H1 (cell line): ENCODE data around the gene OXA1L. TPM values are rescaled to one million over a fixed set of nuclear protein-coding genes. Genes with fewer than 3 reads are reported as not detected.

Source experiments
- CTCF ChIA-PET: fragments of 300-600 bp; sonication (Branson Sonifier 250); formaldehyde crosslinking; loops from one replicate; lab custom pipeline; 2021; ENCODE audit not compliant: partially characterized antibody; lab: Charles Lee
- POLR2A ChIA-PET: fragments of 300-600 bp; sonication (Branson Sonifier 250); formaldehyde crosslinking; loops from one replicate; lab custom pipeline; 2021; ENCODE audit warnings: inconsistent platforms; ENCODE audit not compliant: partially characterized antibody; lab: Charles Lee
- DNase-seq, 2 experiments: peaks; one replicate each; pipeline versions ENCODE4 v3.0.0 to v3.0.0-alpha.2; 2010 to 2022; ENCODE audit warnings: low spot score in 2 of 2, low read depth in 1 of 2, mixed read lengths in 1 of 2
- FAIRE-seq: peaks from 2 replicates; lab custom pipeline; 2011; peaks lifted over from hg19 to GRCh38; lab: Jason Lieb, UNC
- H2AFZ ChIP-seq: 2 replicates; pipeline ENCODE4 v1.8.1; 2012; ENCODE audit warnings: low read length, inconsistent platforms
- H2AK5ac ChIP-seq: 2 replicates; pipeline ENCODE4 v1.6.1; 2013; ENCODE audit warnings: low read depth, low read length
- H2BK120ac ChIP-seq: replicated peaks from 2 replicates; pipeline ENCODE3; 2013; ENCODE audit warnings: low read depth, low read length, inconsistent platforms
- H2BK12ac ChIP-seq: 2 replicates; pipeline ENCODE4 v1.6.1; 2013; ENCODE audit warnings: low read depth, low read length
- H2BK15ac ChIP-seq: 2 replicates; pipeline ENCODE4 v1.6.1; 2013; ENCODE audit warnings: low read length
- H2BK20ac ChIP-seq: 2 replicates; pipeline ENCODE4 v1.6.1; 2013; ENCODE audit warnings: low read length
- H2BK5ac ChIP-seq: 2 replicates; pipeline ENCODE4 v1.6.1; 2013; ENCODE audit warnings: low read depth, low read length
- H3K14ac ChIP-seq: 2 replicates; pipeline ENCODE4 v1.6.1; 2013; ENCODE audit warnings: inconsistent platforms; ENCODE audit not compliant: insufficient read length
- H3K18ac ChIP-seq: 2 replicates; pipeline ENCODE4 v1.6.1; 2013; ENCODE audit warnings: low read length; ENCODE audit errors: extremely low read depth
- H3K23ac ChIP-seq: 2 replicates; pipeline ENCODE4 v1.6.1; 2013; ENCODE audit warnings: inconsistent platforms; ENCODE audit not compliant: insufficient read length
- H3K23me2 ChIP-seq: 2 replicates; pipeline ENCODE4 v1.6.1; 2013; ENCODE audit warnings: low read depth, low read length
- H3K27ac ChIP-seq: 2 replicates; pipeline ENCODE4 v1.6.1; 2011; ENCODE audit warnings: low read depth, low read length, inconsistent platforms
- H3K27me3 ChIP-seq, 4 experiments: replicated peaks in 1 of 4; 1 replicate in 1 of 4; 2 replicates in 3 of 4; pipeline versions ENCODE4 v1.6.1 to v1.8.1; 2011 to 2013; ENCODE audit warnings: low read length in 3 of 4, mild to moderate bottlenecking in 3 of 4, inconsistent platforms in 2 of 4, mixed read lengths in 2 of 4, moderate library complexity in 1 of 4; ENCODE audit not compliant: control insufficient read depth in 3 of 4, insufficient read depth in 3 of 4; ENCODE audit errors: extremely low read depth in 1 of 4
- H3K36me3 ChIP-seq, 4 experiments: 2 replicates each; pipeline versions ENCODE4 v1.6.1 to v1.8.1; 2011 to 2013; ENCODE audit warnings: mild to moderate bottlenecking in 4 of 4, low read length in 3 of 4, moderate library complexity in 2 of 4, control low read depth in 1 of 4, inconsistent platforms in 1 of 4; ENCODE audit not compliant: insufficient read depth in 4 of 4, control insufficient read depth in 2 of 4
- H3K4ac ChIP-seq: replicated peaks from 2 replicates; pipeline ENCODE3; 2013; ENCODE audit warnings: low read length, low read depth, mixed read lengths, inconsistent platforms; ENCODE audit not compliant: insufficient read length
- H3K4me1 ChIP-seq, 4 experiments: replicated peaks in 1 of 4; 1 replicate in 1 of 4; 2 replicates in 3 of 4; pipeline versions ENCODE4 v1.6.1 to v1.8.1; 2011 to 2013; ENCODE audit warnings: low read length in 3 of 4, inconsistent platforms in 2 of 4, mixed read lengths in 1 of 4; ENCODE audit not compliant: insufficient read depth in 4 of 4, control insufficient read depth in 3 of 4
- H3K4me2 ChIP-seq, 2 experiments: 2 replicates each; pipeline versions ENCODE4 v1.6.1 to v1.8.1; 2011 to 2013; ENCODE audit warnings: low read depth in 2 of 2, low read length in 2 of 2, control low read depth in 1 of 2, inconsistent platforms in 1 of 2, mild to moderate bottlenecking in 1 of 2; ENCODE audit not compliant: insufficient read depth in 1 of 2
- H3K4me3 ChIP-seq, 4 experiments: fragments of 200-600, 300-600 bp in 1 of 4; sonication (generic), shearing (Covaris generic), sonication (Bioruptor Twin) in 1 of 4; 2 replicates each; pipeline versions ENCODE4 v1.5.1 to v1.8.1; 2011 to 2016; ENCODE audit warnings: low read length in 4 of 4, low read depth in 3 of 4, control low read depth in 2 of 4, inconsistent platforms in 2 of 4, mild to moderate bottlenecking in 2 of 4, mixed read lengths in 1 of 4, moderate library complexity in 1 of 4; ENCODE audit not compliant: insufficient read depth in 2 of 4; ENCODE audit errors: extremely low read depth in 1 of 4
- H3K56ac ChIP-seq: replicated peaks from 2 replicates; pipeline ENCODE3; 2013; ENCODE audit warnings: low read depth, mild to moderate bottlenecking, mixed read lengths, low read length, inconsistent platforms; ENCODE audit not compliant: insufficient read length
- H3K79me1 ChIP-seq: 2 replicates; pipeline ENCODE4 v1.6.1; 2013; ENCODE audit warnings: low read depth, low read length, control low read depth
- H3K79me2 ChIP-seq, 2 experiments: 2 replicates each; pipeline versions ENCODE4 v1.6.1 to v1.8.1; 2012 to 2013; ENCODE audit warnings: low read length in 2 of 2, mild to moderate bottlenecking in 2 of 2, inconsistent platforms in 1 of 2; ENCODE audit not compliant: insufficient read depth in 2 of 2, control insufficient read depth in 1 of 2
- H3K9ac ChIP-seq, 4 experiments: replicated peaks in 1 of 4; 1 replicate in 1 of 4; 2 replicates in 3 of 4; pipeline versions ENCODE4 v1.6.1 to v1.8.1; 2011 to 2013; ENCODE audit warnings: low read depth in 3 of 4, low read length in 3 of 4, control low read depth in 2 of 4, mild to moderate bottlenecking in 2 of 4, moderate library complexity in 2 of 4, inconsistent platforms in 1 of 4; ENCODE audit errors: extremely low read depth in 1 of 4
- H3K9me3 ChIP-seq, 2 experiments: 2 replicates each; pipeline versions ENCODE4 v1.6.1 to v1.8.1; 2012 to 2013; ENCODE audit warnings: mild to moderate bottlenecking in 2 of 2, moderate library complexity in 2 of 2, control low read depth in 1 of 2, inconsistent platforms in 1 of 2, low read depth in 1 of 2, low read length in 1 of 2, mixed read lengths in 1 of 2; ENCODE audit not compliant: insufficient read depth in 2 of 2
- H4K20me1 ChIP-seq, 2 experiments: replicated peaks in 1 of 2; 2 replicates each; pipeline versions ENCODE3 to v1.8.1; 2011 to 2013; ENCODE audit warnings: inconsistent platforms in 2 of 2, low read length in 2 of 2, mild to moderate bottlenecking in 1 of 2; ENCODE audit not compliant: insufficient read depth in 2 of 2, control insufficient read depth in 1 of 2
- H4K5ac ChIP-seq: 2 replicates; pipeline ENCODE4 v1.6.1; 2013; ENCODE audit warnings: low read length, low read depth, mixed read lengths, inconsistent platforms; ENCODE audit not compliant: insufficient read length
- H4K8ac ChIP-seq: 2 replicates; pipeline ENCODE4 v1.8.0; 2013; ENCODE audit warnings: mild to moderate bottlenecking, moderate library complexity, low read length, inconsistent platforms; ENCODE audit not compliant: insufficient read depth; ENCODE audit errors: extremely low read depth
- H4K91ac ChIP-seq: replicated peaks from 2 replicates; pipeline ENCODE3; 2013; ENCODE audit warnings: low read length, mixed read lengths, inconsistent platforms; ENCODE audit not compliant: insufficient read length
- BCL11A ChIP-seq, 2 experiments: IDR thresholded peaks; one replicate each; pipeline ENCODE4 v1.6.1; 2011; ENCODE audit warnings: low read depth in 2 of 2, low read length in 2 of 2, mild to moderate bottlenecking in 2 of 2
- RNF2 ChIP-seq: fragments of 200-900, 300-1000 bp; sonication (generic); IDR thresholded peaks from 2 replicates; pipeline ENCODE4 v1.7.1; 2016; ENCODE audit warnings: borderline replicate concordance, low read depth, mild to moderate bottlenecking, antibody characterized with exemption, low read length; ENCODE audit not compliant: poor library complexity, severe bottlenecking; ENCODE audit errors: missing control alignments
- SAP30 ChIP-seq: fragments of 300-600 bp; sonication (generic); IDR thresholded peaks from 2 replicates; pipeline ENCODE4 v1.7.1; 2012; ENCODE audit warnings: low read length, moderate library complexity, mild to moderate bottlenecking, inconsistent platforms; ENCODE audit not compliant: insufficient read depth, insufficient replicate concordance
- SP1 ChIP-seq: IDR thresholded peaks from 2 replicates; pipeline ENCODE4 v1.6.1; 2011; ENCODE audit warnings: low read depth, low read length
- TAF1 ChIP-seq: IDR thresholded peaks from 2 replicates; pipeline ENCODE4 v1.6.1; 2011; ENCODE audit warnings: mild to moderate bottlenecking, low read depth, low read length
- WGBS, 2 experiments: shearing (Covaris generic) in 1 of 2; methylation state at CpG; one replicate each; pipeline versions ENCODE4 v1.1.6 to v1.1.7; 2013 to 2015; ENCODE audit warnings: low lambda C conversion rate in 2 of 2, mixed read lengths in 2 of 2, inconsistent platforms in 1 of 2, low coverage in 1 of 2, missing lambda C conversion rate in 1 of 2; ENCODE audit not compliant: insufficient replicate concordance in 2 of 2, insufficient coverage in 1 of 2, insufficient read length in 1 of 2; ENCODE audit errors: extremely low coverage in 1 of 2, missing lambda C conversion rate in 1 of 2; 5-methylcytosine and 5-hydroxymethylcytosine counted together
- polyA plus RNA-seq, 7 experiments: library from polyadenylated mRNA; depleted of rRNA in 3 of 7; stranded (reverse) in 5 of 7; unstranded in 2 of 7; fragments of >200 nt in 5 of 7; fragments of 200-250 nt in 2 of 7; gene quantifications; 1 replicate in 5 of 7; 2 replicates in 1 of 7; 4 replicates in 1 of 7; pipeline versions ENCODE4 v1.2.1 to v1.2.3, GENCODE V29; 2011 to 2013; ENCODE audit warnings: missing spikeins in 2 of 7, mixed read lengths in 2 of 7
- total RNA-seq: library from RNA; stranded (reverse); fragmentation: NEBNext Ultra II Directional; extraction: Animal tissue kit (Norgen Biotek cat#: 25700); gene quantifications from 2 replicates; pipeline ENCODE4 v1.2.1, GENCODE V29; 2021
- TF ChIP-seq, protein P1 (sequence below): IDR thresholded peaks from 2 replicates; pipeline ENCODE4 v1.6.1; 2012; ENCODE audit warnings: low read length, inconsistent platforms
- TF ChIP-seq, protein P2 (sequence below): IDR thresholded peaks from 2 replicates; pipeline ENCODE4 v1.6.1; 2012; ENCODE audit warnings: inconsistent platforms

OXA1L gene
- total and polyA plus RNA-seq, 2 of the 8 experiments (the other 6 are each of a cell fraction or from before 2014, with no cell fraction given): 125 to 199 TPM

DNA sequence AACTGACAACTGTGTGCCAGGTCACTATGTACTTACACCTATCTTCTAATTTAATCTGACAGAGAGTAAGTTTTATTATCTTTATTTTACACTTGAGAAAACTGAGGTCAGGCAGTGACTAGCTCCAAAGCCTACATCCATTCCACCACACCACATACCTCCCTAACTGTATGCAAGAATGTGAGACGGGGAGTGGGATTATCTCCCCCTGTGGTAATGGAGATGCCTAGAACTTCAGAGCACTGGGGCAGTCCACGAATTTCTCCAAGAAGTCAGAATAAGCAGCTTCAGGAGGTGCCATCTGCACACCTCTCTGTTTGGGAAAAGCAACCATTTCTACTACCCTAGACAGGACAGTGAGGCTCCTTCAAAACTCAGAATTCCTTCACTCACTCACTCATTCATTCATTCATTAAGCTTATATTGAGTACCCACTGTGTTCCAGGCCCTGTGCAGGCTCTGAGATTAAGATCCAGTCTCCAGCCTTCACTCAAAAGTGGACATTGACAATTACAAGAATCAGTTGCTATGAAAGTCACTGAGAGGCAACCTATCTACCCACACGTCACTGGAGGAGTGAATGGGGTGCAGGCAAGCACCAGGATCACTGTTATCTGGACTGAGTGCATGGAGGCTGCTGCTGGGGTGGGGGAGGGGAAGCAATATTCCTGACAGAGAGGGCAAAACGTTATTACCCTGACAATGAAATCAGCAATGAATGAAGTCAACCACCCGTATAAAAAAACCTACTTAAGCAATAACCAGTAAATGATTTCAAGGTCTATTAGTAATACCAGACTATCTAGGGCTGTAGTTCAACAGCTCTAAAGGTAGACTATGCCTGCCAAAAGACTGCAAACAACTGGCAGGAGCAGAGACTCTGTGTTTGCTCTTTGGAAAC is 30.8 kb downstream of the OXA1L start:
- Histone ChIP-seq H4K5ac (no peak overlapping the region), H3K14ac (no peak overlapping the region), H2BK120ac (no peak overlapping the region), H4K91ac (no peak overlapping the region), H2BK15ac (no peak overlapping the region), H3K79me1 (no peaks in the 10 kb centered on the region), H3K9me3 (peaks cover 0 to 4% of the 10 kb centered on the region in 2 experiments; a peak in 1 of 4 replicates), H2AK5ac (0 out of 2 replicates have a peak overlapping the region, but pooled peaks have one; percentile 0), H2AFZ (no peak overlapping the region), H3K23ac (no peak overlapping the region), H2BK5ac (no peak overlapping the region), H4K8ac (no peak overlapping the region), H3K4me2 (peak overlapping the region; percentile 20 to 26; a peak in 3 of 4 replicates), H3K56ac (no peak overlapping the region), H2BK12ac (no peak overlapping the region; the same call in 1 of the 2 replicates), H3K4me3 (no peak overlapping the region), H3K36me3 (no peaks in the 10 kb centered on the region), H3K27me3 (no peaks in the 10 kb centered on the region), H3K18ac (0 out of 2 replicates have a peak overlapping the region, but pooled peaks have one; percentile 3), H4K20me1 (no peaks in the 10 kb centered on the region), H2BK20ac (0 out of 2 replicates have a peak overlapping the region, but pooled peaks have one; percentile 2), H3K4me1 (peaks cover 2 to 11% (median 6%) of the 10 kb centered on the region in 4 experiments), H3K79me2 (no peaks in the 10 kb centered on the region), H3K27ac (no peak overlapping the region), H3K4ac (no peak overlapping the region), H3K9ac (no peak overlapping the region), H3K23me2 (no peaks in the 10 kb centered on the region)
- 57% methylated on average over 5 of the region's 5 CpGs; no CpG with 5 or more reads in 1 of the 2 experiments for WGBS, 2 experiments
- CTCF ChIA-PET: interaction anchor here (0.6 to 53.1 kb wide), 9 partner anchors 8 to 237 kb away, joined by 3 to 1562 read pairs (median 3); partner anchors contain the start of genes LRP10, MMP14 and REM2
- POLR2A ChIA-PET: interaction anchor here (1.0 to 2.3 kb wide), 9 partner anchors 9 to 48 kb away, joined by 3 to 15 read pairs (median 4); no protein-coding TSS in a partner anchor
- DNase-seq (no peak), FAIRE-seq (no peak)
- TF ChIP-seq SP1 (peak; percentile 73), BCL11A (IDR thresholded peaks at IDR 0.05; ENCODE audit: low read depth in 2 of 2, low read length in 2 of 2) (no peak), TAF1 (no peak), SAP30 (no peak), RNF2 (no peak)
- TF ChIP-seq, protein P1, sequence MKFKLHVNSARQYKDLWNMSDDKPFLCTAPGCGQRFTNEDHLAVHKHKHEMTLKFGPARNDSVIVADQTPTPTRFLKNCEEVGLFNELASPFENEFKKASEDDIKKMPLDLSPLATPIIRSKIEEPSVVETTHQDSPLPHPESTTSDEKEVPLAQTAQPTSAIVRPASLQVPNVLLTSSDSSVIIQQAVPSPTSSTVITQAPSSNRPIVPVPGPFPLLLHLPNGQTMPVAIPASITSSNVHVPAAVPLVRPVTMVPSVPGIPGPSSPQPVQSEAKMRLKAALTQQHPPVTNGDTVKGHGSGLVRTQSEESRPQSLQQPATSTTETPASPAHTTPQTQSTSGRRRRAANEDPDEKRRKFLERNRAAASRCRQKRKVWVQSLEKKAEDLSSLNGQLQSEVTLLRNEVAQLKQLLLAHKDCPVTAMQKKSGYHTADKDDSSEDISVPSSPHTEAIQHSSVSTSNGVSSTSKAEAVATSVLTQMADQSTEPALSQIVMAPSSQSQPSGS: no peak
- TF ChIP-seq, protein P2, sequence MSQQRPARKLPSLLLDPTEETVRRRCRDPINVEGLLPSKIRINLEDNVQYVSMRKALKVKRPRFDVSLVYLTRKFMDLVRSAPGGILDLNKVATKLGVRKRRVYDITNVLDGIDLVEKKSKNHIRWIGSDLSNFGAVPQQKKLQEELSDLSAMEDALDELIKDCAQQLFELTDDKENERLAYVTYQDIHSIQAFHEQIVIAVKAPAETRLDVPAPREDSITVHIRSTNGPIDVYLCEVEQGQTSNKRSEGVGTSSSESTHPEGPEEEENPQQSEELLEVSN: no peak
